HG03571 (cell line): Measurements from ENCODE around the gene TRHDE.

Source experiments
- ATAC-seq: cut with Tn5 transposase; IDR thresholded peaks from one replicate; pipeline ENCODE4 v1.9.1; 2021; ENCODE audit not compliant: unreplicated experiment

TRHDE gene

DNA sequence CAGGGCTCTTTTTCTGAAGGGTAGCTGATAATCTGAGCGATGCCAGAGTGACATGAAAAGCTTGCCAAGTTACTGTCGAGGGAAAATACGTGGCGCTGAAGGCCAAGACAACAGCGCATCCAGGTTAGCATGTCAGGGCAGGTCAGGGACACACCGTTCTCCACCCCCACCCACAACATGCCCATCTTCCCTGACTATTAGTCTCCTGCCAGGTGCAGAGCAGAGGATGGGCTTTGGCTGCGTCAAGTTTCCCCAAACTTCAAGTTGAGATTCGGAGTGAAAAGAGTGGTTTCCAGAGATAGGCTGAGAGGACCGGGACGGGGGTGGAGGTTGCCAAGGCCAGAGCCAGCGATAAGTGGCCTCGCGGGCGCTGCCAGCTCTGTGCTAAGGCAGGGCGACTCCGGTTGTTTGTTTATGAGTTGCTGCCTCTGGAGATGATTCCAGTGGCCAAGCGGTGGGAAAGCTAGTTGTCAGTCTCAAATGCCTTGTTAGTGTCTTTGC, 1.7 kb downstream of the TRHDE start:
- no peak for ATAC-seq

DNA sequence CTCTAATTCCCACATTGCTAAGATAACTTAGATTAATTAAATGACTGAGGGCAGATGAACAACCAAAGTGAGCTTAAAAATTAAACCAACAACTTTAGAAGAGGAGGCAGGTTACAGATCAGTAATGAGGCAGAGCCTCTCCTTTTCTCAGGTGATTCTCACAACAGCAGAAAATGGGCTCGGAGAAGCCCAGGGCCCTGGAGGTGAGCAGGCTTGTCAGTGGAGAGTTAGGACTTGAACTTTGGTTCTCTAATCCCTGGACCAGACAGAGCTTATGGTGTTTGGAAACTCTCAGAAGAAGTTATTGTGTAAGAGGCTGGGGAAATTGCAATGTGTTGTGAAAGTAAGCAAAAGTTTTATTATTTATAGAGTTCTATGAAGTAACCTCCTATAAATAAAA, 2.8 kb downstream of the TRHDE start:
- no peak for ATAC-seq

DNA sequence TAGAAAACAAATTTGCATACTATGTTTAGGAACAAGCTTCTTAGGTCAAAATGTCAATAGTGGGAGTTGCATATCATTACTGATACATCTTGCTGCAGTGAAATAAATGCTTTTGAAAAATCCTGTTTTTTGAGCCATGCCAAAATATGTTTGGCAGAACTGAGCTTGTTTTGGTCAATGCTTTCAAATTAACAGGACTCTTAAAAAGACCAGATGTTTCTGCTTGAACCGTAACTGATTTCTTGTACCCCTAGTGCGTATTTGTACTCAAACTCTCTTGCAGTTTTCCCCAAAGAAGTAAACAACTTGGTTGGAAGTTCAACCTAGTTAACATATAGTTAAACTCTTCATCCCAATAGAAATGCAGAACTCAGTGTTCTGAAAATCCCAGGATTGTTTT, 3.4 kb downstream of the TRHDE start:
- no peak for ATAC-seq

DNA sequence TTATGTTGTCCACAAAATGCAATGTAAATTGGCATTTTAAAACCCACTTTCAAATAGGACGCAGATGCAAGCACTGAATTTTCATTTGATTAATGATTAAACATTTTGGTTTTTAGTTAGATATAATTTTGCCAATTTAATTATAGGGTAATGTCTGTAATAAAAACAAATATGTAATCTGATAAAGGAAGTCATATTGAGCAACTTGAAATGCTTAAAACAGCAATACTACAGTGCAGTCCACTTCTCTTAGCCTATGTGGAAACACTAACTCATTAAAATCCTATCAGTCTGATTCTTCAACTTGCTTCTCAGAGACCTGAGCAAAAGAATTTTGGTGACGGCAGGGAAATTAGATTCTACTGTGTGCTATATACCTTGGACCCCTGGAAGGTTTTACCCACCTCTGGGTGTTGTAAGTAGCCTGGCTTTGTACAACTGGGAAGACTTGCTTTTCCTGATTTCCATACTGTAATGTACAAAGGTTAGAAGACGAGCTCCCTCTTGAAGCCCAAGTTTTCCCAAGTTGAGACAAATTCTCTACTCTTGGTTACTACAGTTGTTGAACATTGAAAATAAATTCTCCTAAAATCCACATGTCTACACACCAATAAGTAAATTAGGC, 4.1 kb downstream of the TRHDE start:
- ATAC-seq, result no peak

DNA sequence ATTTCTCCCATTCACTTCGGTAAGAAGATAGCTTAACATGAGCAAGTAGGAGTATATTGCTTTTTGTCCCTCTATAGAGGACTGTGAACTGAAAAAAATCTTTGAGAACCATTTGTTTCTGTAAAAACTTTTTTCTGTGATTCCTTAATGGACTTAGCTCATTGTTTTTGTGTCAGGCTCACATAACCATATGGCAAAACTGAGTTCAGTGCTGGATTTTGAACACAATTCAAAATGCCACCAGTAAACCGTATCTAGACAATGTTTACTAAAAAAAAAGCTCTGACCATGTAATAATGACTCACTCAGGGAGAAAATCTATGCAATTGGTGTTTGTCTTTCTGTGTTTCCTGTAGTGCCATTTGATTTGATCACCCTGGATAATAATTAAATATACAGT, 5.2 kb downstream of the TRHDE start:
- no peak for ATAC-seq

DNA sequence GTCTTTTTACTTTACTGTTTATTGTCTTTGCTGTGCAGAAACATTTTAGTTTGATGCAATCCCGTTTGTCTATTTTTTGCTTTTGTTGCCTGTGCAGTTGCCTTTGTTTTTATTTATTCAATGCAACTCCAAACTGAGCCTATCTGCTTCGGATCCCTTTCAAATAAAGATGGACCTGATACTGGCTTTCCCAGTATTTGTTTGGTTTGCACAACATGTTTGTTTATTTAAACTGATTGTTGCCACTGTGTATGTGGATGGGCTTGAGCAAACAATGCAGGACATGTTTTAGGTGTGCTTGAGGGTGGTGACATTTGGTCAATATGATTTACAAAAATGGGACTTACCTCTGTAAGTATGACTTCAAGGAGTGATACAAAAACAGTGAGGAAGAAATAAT, 6.7 kb downstream of the TRHDE start:
- no peak for ATAC-seq

DNA sequence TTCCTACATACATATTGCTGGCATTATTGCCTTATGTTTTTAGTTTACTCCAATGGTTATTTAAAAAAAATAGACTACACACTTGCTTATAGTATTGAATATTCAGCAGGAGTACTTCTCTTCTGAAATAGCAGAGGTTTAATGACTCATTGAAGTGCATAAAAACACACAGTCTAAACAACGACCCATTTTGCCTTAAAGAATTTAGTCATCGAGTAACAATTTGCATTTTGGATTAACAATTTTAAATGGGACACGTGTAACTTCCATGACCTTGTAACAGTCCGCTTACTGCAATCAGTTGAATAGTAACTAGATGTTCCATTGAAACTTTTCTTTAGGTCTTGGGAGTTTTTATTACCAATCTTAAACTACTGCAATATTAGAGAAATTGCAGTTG, 9.0 kb downstream of the TRHDE start:
- ATAC-seq, result no peak

DNA sequence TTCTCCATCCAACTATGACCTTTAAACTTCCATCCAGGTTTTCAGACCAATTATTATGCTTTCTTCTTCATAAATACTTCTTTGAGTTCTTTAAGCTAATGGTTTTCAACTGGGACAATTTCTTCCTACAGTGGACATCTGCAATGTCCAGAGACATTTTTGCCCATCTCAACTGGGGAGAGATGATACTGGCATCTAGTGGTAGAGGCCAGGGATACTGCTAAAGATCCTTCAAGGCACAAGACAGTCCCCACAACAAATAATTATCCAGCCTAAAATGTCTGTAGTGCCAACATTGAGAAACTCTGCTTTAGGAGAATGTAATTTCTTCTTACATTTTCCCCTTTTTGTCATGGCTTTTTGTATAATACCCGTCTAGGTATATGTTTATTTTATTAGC, 10.6 kb downstream of the TRHDE start:
- ATAC-seq, result no peak

DNA sequence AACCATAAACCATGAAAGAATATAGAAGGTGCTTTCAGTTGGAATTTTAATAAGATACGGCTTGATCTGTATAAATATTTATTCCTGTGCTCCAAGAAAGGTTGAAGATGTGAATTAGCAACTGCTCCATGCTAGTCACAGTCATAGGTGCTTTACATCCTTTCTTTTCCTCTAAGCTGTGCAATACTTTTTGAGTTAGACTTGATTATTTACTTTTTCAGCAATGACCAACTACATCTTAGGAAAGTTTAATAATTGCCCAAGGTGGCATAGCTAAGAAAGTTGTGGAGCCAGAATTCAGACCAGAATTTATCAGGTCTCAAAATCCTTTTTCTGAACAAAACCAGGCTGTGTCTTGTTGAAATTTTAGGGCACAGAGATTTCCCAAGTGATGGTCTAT, 13.7 kb downstream of the TRHDE start:
- no peak for ATAC-seq

DNA sequence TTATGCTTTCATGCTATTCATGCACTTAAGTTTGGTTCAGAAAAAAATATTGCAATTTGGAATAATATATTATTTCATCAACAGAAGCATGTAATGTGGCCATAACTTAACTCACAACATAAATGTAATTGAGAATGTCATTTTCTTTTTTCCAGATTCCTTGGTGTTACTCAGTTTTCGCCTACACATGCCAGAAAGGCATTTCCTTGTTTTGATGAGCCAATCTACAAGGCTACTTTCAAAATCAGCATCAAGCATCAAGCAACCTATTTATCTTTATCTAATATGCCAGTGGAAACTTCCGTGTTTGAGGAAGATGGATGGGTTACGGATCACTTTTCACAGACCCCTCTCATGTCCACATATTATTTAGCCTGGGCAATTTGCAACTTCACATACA, 14.4 kb downstream of the TRHDE start:
- no peak for ATAC-seq

DNA sequence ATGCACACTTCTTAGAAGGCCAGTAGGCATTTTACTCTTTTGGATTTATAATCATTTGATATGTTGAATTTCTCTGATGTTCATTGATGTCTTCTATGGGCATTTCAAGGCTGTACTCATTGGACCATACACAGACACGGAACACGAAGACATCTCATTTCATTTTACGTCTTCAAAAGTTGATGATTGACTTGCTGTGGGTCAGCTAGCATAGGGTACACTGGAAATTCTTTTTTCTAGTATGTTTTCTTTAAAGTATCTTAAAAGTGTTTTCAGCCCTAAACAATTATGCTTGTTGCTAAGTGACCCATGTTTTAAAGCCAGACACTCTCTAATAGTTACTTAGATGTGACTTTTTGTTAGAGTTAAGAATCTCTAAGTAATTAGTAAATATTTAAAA, 16.3 kb downstream of the TRHDE start:
- no peak for ATAC-seq

DNA sequence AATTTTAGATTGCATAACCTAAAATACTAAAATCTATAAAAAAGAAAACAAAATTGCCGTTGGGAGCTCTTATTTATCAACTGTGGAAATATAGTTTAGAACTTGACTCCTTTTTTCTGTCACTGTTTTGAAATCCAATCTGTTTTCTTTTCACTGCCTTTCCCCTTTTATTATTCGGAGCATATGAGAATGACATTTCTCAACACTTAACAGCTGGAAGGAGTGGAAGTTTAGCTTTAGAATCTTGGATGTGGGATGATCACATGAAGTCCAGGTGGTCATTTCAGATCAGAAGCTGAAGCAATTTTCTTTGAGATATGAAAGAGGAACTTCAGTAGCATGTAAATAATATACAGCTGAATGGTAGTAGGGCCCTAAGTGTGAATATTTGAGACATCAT, 16.7 kb downstream of the TRHDE start:
- ATAC-seq, result no peak

DNA sequence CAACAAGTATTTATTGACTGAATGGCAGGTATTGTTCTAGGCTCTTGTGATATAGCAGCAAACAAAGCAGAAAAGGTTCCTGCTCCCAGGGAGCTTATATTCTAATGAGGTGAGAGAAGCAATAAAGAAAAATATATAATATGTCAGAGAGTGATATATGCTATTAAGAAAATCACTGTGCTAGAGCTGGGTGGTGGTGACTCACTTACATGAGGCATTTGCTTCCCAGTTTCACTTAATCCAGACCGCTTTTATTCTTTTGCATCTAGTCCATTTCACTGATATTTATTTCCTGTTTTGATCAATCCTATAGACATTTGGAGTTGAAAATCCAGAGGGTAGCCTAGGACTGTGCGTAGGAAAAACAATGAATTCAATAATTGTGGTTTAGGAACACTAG, 17.5 kb downstream of the TRHDE start:
- no peak for ATAC-seq

DNA sequence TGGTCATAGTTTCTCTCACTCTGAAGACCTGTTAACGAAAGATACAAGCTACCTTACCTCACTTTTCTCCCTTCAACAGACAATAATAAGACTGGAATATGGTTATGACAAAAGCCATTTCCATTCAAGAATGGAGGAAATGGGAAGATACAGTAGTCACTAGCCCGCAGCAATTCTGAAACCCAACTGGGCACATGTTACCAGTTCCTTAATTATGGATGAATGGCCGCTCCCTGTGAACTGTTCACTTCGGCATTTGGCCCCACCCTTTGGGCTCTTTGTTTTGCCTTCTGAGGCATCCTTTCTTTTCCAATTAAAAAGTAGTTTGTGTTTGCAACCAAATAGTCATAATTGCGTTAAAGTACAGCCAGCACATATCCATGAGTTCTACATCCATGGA, 19.0 kb downstream of the TRHDE start:
- ATAC-seq, result no peak

DNA sequence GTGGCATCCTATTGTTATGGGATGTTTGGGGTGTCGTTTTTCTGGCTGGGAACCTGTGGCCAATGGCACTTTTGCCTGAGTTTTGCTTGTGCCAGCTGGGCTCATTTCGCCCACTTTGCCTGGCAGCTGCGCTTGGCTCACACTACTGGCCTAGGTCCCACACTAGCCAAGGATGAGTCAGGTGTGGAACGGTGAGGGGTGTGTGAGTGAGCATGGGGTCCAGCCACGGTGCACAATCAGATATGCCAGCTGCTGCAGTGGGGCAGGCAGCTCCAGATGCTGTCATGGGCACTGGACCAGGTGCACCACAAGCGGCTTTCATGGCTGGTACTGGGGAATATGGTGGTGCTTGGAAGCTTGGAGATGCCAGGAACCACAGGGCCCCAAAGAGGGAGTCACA, 21.5 kb downstream of the TRHDE start:
- no peak for ATAC-seq

DNA sequence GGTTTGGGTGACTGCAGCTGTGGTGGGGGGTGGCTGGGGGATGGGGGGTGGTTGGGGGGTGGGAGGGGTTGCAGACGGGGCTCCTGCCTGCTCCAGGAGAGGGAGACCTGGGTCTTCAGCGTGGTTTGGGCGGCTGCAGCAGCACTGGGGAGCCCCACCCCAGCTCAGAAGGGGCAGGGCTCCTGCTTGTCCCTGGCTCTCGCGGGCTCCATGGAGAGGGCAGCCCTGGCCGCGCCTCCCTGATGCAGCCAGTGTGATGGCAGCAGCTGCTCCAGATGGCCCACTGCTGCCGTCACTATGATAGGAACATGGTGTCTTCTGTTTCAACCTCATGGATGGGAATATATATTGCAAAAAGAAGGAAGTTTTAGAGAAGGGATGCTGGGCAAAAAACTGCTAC, 22.9 kb downstream of the TRHDE start:
- ATAC-seq, result no peak

DNA sequence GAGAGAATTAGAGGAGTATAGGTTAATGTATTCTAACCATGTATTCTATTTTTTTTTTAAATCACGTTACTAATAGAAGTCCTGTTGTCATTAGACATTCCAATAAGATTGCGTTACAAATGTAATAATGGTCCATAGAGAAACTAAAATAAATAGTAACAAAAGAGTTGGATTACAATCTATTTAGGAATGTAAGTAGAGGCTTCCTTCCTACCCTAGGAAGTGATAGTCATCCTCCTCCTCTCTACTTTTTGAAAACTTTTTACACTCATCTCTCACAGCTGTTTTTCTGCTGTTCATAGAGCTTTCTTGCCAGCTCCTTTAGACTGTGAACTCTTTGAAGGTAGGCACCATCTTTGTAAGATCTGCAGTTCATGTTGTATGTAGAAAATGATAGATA, 23.6 kb downstream of the TRHDE start:
- ATAC-seq, result no peak

DNA sequence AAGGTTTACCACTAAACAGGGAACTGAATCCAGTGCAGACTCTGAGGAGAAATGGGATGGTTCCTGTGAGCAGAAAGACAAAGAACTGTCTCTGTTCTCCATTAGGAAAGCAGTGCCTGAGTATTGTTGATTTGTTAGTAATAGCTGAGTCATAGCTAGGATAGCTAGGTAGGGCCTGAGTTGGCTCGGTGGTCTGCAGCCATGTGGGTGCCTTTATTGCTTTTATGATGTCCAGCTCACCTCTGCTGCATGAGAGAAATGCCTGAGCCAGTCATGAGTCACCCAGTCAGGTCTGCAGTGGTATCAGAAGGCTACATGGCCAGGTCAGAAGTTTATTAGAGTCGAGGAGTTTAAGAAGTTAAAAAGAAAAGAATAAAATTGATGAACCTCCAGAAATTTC, 24.2 kb downstream of the TRHDE start:
- ATAC-seq, result no peak

DNA sequence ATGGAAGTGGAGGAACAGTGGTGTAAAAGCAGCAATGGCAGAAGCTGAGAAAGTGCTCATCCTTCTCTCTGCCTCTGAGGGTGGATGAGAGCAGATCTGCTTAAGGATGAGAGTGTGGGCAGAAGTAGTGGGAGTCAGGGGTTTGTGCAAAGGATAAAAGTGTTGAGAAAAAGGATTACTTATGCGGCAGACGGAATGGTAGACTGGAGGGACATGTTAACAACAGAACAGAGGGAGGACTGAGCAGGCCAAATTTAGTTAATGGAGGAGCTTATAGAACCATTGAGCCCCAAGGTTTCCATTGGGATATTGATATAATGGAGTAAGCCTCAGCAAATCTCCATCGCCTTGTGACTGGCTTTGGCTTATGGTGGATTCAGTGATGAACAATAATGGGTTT, 25.5 kb downstream of the TRHDE start:
- ATAC-seq, result no peak

DNA sequence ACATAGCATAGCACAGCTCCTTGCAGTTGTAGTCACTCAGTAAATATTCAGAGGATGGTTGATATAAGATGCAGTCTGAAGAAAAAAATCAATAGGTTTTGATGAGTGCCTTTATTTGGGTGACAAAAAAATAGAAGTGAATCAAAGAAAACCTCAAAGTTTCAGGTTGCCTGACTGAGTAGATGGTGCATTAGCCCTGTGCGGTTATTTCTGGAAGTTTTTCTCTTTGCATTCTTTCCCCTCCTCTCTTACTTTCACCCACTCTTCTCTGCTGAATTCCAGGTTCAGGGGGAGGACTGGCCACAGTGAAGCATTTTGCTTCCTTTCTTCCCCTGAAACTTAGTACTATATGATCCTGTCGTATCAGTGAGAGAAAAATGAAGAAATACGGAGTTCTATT, 28.6 kb downstream of the TRHDE start:
- ATAC-seq, result no peak

DNA sequence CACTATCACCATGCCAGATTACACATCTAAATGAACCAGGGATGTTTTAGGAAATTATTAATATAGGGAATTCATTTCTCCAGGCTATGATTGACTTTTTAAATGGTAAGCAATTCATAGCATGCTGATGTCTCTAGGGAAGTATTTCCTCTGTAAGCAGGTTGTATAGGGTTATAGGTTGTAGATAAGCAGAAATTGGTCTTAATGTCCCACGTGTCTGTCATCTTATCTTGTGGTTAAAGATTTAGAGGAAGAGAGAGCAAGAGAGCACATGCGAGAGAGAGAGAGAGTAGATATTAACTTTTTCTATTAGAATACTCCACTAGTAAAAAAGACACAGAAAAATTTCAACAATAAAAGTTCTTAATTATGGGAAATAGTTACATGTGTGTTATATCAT, 32.6 kb downstream of the TRHDE start:
- ATAC-seq, result no peak

DNA sequence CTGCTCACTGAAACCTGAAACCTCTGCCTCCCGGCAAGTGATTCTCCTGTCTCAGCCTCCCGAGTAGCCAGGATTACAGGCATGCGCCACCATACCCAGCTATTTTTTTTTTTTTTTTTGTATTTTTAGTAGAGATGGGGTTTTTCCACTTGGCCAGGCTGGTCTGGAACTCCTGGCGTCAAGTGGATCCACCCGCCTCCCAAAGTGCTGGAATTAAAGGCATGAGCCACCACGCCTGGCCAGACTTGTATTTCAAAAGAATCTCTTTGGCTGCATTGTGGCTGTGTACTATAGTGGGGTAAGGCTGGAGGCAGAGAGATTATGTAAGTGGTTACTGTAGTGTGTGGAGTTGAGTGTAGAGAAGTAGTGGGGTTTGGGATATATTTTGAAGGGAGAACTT, 35.1 kb downstream of the TRHDE start:
- no peak for ATAC-seq

DNA sequence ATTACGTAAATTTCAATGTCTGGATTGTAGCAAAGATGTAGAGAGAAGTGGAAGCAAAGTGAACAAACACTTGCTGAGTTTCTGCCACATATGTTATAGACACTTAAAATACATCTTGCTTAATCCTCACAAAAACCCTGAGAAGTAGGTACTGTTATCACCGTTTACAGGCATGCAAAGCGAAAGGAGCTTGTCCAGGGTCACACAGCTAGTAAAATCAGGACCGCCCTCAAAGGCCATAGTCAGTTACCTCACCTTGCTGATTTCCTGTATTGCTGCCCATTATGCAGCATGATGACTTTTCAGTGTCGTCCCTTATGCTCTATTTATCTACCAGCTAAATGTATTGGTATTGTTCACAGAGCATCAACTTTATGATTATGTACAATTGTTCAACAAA, 39.8 kb downstream of the TRHDE start:
- ATAC-seq, result no peak

DNA sequence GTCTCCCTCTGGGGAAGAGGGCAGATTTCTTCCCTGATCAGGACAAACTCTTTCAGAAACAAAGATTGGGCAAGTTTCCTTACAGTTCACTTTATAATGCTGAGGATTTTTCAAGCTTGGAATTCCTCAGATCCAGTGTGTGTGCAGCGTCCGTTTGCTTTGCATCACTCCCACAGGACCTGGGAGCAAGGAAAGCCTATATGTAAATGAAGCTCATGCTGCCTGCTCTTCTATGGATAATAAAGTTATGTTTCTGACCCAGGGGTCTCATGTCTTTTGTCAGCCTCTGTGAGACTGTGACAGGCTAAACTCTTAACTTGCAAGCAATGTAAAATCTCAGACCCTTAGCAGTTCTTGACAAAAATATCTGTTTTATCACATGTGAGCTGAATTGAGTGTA, 41.6 kb downstream of the TRHDE start:
- ATAC-seq, result no peak
